Cardiac septum (tissue), 1 donor: Measurements from ENCODE around the gene ADK. TPM values are rescaled to one million over a fixed set of nuclear protein-coding genes. Genes with fewer than 3 reads are reported as not detected.

Experiments used
- DNase-seq: peaks from one replicate; pipeline ENCODE4 v3.0.0-alpha.2; 2020; ENCODE audit warnings: low spot score
- intact Hi-C: fragments of 100-400 bp; cut with DNase I; formaldehyde crosslinking; loops from one replicate; pipeline ENCODE4 v1.14.0; 2022
- total RNA-seq: library from RNA; stranded (reverse); fragmentation: NEBNext Ultra II Directional; extraction: Animal tissue kit (Norgen Biotek cat#: 25700); gene quantifications from one replicate; pipeline ENCODE4 v1.2.1, GENCODE V29; 2021
- donor health status: DM: no; HTN: no; CAD: no.

Gene ADK
- total RNA-seq, 1 donor from 2014 or later: 28.0 TPM

- no peak for DNase-seq
- intact Hi-C loops: no loop called here
Measured at GRCh38 chr10:74730246-74730645, 579.2 kb downstream of the ADK start.

- intact Hi-C loops: no loop called here
- DNase-seq: no peak
Measured at GRCh38 chr10:74733612-74734011, 582.6 kb downstream of the ADK start.

GRCh38 chr10:74736029-74736428 lies 585.0 kb downstream of the ADK start:
- intact Hi-C loops: no loop called here
- DNase-seq: no peak

GRCh38 chr10:74738052-74738451 lies 587.0 kb downstream of the ADK start:
- intact Hi-C loops: no loop called here
- no peak for DNase-seq

GRCh38 chr10:74738542-74738941 lies 587.5 kb downstream of the ADK start:
- DNase-seq: no peak
- intact Hi-C loops: no loop called here

- no peak for DNase-seq
- intact Hi-C loops: no loop called here
Measured at GRCh38 chr10:74738985-74739567, 588.1 kb downstream of the ADK start.

- no peak for DNase-seq
- intact Hi-C loops: no loop called here
Measured at GRCh38 chr10:74743401-74743800, 592.4 kb downstream of the ADK start.

GRCh38 chr10:74745449-74745848 lies 594.4 kb downstream of the ADK start:
- no peak for DNase-seq
- intact Hi-C loops: no loop called here

GRCh38 chr10:74746813-74747212 lies 595.8 kb downstream of the ADK start:
- DNase-seq: no peak
- intact Hi-C loops: no loop called here

- intact Hi-C loops: no loop called here
- DNase-seq: no peak
Measured at GRCh38 chr10:74748468-74749031, 597.5 kb downstream of the ADK start.

- intact Hi-C loops: no loop called here
- no peak for DNase-seq
Measured at GRCh38 chr10:74750848-74751274, 599.8 kb downstream of the ADK start.

- intact Hi-C loops: no loop called here
- DNase-seq: no peak
Measured at GRCh38 chr10:74752371-74753040, 601.5 kb downstream of the ADK start.

- DNase-seq: no peak
- intact Hi-C loops: no loop called here
Measured at GRCh38 chr10:74753442-74754211, 602.6 kb downstream of the ADK start.

- no peak for DNase-seq
- intact Hi-C loops: no loop called here
Measured at GRCh38 chr10:74754381-74754821, 603.4 kb downstream of the ADK start.

- no peak for DNase-seq
- intact Hi-C loops: no loop called here
Measured at GRCh38 chr10:74755273-74755672, 604.3 kb downstream of the ADK start.

Other genes starting within 250 kb of the ADK start
- 15.3 TPM for gene PLAU, start 240.1 kb upstream of the ADK start, total RNA-seq
- gene VCL, start 153.1 kb upstream of the ADK start, total RNA-seq: 284 TPM
- 30.8 TPM for gene AP3M1, start 393 bp upstream of the ADK start, total RNA-seq